HG02970 (cell line): Measurements from ENCODE around the gene XRCC3.

ENCODE experiments used
- ATAC-seq: cut with Tn5 transposase; IDR thresholded peaks from one replicate; pipeline ENCODE4 v1.9.1; 2021; ENCODE audit warnings: mild to moderate bottlenecking, moderate library complexity, moderate number of reproducible peaks; ENCODE audit not compliant: unreplicated experiment, low FRiP score

Gene XRCC3

GRCh38 chr14:103715052-103716000 lies at the start of gene XRCC3, which contains the start of gene ZFYVE21:
TSS of gene XRCC3 (minus strand) at chr14:103715451. CDS start at chr14:103711087, 4,364 bp downstream.
TSS of gene ZFYVE21 (plus strand) at chr14:103715810. CDS start at chr14:103715842, 32 bp downstream.
- peak; percentile 96 for ATAC-seq

GRCh38 chr14:103763730-103764488 lies 48.7 kb upstream of the XRCC3 start:
- peak; percentile 75 for ATAC-seq

DNA sequence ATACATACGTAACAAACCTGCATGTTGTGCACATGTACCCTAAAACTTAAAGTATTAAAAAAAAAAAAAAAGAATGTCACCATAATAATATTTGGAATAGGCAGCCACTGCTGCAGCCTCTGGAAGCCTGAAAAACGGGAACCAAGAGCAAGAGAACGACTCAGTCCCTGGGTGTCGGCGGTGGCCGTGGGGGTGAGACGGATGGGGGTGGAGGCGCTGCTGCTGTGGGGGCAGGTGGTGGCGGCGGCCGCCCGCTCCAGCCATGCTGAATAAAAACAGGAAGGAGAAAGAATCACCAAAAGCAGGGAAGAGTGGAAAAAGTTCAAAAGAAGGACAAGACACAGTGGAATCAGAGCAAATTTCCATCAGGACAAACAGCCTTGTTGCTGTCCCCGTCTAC lies 47.3 kb upstream of the XRCC3 start:
- no peak for ATAC-seq

DNA sequence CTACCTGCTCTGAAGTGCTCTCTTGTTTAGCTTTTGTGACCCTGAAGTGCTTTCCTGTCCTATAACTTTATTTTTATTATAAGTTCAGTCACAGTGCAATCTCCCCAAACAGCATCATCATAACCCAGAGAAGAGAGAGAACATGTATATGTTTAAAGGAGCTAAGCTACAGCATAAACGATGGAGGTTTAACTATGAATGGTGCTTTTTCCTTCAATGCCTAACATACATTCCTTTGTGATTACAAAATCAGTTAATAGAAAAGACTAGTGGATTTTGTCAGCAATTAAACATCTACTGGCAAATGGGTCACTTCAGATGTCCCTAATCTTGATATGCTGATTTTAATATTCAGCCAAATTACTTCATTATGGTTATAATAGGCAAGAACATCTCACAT lies 46.8 kb upstream of the XRCC3 start:
- ATAC-seq: no peak

- no peak for ATAC-seq
Observed at GRCh38 chr14:103758059-103758776, 43.0 kb upstream of the XRCC3 start.

GRCh38 chr14:103755060-103755459 lies 39.8 kb upstream of the XRCC3 start:
- no peak for ATAC-seq

DNA sequence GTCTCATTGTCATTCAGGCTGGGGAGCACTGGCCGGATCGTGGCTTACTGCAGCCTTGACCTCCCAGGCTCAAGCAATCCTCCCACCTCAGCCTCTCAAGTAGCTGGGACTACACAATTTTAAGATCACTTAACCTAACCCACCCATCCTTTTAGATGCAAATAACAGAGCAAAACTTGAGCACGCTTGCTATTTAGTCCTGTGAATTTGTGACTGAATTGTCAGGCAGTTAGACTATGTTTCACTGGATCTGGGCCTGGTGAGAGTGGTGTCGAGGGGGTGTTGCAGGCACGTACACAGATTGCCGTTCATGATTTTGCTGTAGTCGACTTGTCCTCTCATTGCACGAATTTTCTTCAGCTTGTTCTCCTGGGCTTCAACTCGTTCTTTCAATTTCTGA lies 38.5 kb upstream of the XRCC3 start:
- ATAC-seq: no peak

GRCh38 chr14:103749860-103750259 lies 34.6 kb upstream of the XRCC3 start:
- ATAC-seq: no peak

GRCh38 chr14:103749452-103749851 lies 34.2 kb upstream of the XRCC3 start:
- ATAC-seq: no peak

DNA sequence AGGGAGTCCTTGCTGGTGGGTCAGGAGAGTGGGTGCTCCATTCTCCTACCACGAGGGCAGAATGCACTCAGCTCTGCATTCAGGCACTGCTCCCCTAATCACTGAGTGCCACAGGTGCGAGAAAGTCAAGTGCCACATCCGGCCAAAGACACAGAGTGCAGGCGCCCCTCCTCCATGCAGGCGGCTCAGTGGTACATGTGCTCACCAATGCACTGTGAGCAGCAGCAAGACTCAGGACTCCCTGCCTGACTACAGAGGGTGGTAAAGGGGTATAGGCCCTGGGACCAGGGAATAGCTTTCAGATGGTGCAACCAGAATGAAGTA lies 33.2 kb upstream of the XRCC3 start:
- ATAC-seq: no peak

DNA sequence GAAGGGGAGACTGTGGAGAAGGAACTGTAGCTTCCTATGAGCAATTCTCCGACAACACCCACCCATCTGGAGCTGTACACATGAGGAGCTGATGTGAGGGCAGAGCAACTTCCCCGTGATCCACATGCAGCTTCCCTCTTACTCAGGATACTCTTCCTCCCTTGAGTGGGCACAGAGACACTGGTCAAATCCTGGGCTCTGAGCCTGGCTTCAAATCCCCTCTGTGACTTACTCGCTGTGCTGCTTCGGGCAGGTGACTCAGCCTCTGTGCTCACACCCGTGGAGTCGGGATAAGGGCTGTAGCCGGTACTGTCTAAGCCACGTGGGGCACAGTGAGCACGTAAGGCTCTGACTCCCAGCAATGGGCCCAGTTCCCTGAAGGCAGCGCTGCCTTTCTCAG lies 31.4 kb upstream of the XRCC3 start:
- ATAC-seq: no peak

- no peak for ATAC-seq
Observed at GRCh38 chr14:103745424-103745823, 30.2 kb upstream of the XRCC3 start.

GRCh38 chr14:103744621-103745395 lies 29.6 kb upstream of the XRCC3 start:
- no peak for ATAC-seq

DNA sequence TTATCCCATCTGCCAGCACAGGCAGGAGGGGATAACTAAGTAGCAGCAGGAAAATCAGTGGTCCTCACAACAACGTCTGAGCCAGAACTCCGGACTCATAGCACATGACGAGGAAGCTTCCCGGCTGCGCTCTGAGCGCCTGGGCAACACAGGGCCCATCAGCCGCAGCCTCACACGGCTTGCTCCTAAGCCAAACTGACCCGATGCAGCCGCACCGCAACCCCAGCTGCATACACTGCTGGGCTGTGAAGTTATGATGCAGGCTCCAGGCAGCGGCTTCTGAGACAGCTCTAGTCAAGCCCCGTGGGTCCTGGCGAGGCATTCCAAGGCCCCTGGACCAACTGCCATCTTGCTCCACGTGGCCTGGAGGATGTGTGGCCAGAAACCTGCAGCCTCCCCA lies 28.4 kb upstream of the XRCC3 start:
- no peak for ATAC-seq

GRCh38 chr14:103742499-103743255 lies 27.4 kb upstream of the XRCC3 start:
- no peak for ATAC-seq

DNA sequence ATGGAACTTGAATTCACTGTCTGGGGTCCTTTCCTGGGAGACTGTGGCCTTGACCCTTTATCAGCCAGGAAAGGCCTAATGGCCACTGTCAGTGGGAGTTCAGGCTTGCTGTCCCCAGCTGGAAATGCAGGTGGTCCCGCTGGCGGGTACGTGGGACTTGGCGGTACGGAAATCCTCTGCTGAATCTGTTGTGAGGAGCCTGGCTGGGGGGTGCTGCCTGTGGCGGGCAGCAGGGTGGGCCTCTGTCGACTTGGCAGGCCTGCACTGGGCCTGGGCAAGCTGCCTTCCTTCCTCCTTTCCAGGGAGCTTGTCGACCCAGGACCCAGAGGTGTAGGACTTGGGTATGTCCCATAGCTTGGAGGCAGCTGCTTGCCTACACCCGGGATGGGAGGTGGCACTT lies 26.6 kb upstream of the XRCC3 start:
- ATAC-seq: no peak

GRCh38 chr14:103740991-103741689 lies 25.9 kb upstream of the XRCC3 start:
- ATAC-seq: no peak

DNA sequence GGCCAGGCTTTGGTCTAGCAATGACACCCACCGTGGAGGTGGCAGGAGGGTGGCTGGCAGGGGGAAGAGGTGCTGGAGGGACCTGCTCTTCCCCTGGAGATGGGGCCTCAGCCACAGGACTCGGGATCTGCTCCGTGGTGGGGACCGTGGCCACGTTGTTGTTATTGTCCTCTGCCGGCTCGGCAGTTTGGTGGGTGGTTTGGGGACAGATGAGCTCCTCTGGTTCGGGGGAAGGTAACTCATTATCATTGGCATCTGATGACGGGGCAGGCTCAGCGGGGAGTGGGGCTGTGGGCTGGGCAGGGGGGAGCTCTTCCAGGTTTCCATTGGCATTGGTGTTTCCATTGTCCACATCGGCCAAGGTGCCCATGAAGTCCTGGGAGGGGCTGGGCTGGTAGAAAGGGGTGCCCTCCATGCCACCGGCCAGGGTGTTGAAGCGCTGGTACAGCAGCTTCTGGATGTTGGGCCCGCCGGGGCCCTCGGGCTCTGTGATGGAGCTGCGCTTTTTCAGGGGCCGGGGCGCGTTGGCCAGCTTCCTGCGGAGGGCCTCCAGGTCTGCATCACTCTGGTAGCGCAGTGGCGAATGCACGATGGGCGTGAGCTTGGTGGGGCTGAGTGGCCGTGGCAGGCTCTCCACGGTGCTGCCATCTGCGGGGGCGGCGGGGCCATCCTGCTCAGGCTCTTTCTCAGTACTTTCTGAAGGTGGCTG lies 24.7 kb upstream of the XRCC3 start:
- ATAC-seq: no peak
